ENCODE data around the gene OR11H1.
"Not testable (repeated sequence)": the region's sequence is repeated elsewhere in the genome, so short reads cannot be mapped to it uniquely, and the experiment has no call there.

OR11H1 gene

GRCh38 chr22:15527892-15528291 lies at the start of gene OR11H1:
TSS of gene OR11H1 (plus strand) at chr22:15528192. CDS start at chr22:15528192, 0 bp downstream.
- DNase-seq: not testable (repeated sequence)

- not testable (repeated sequence) for DNase-seq
These were observed 18.0 kb upstream of the OR11H1 start for GRCh38 chr22:15509967-15510366.

GRCh38 chr22:15515896-15516295 lies 12.1 kb upstream of the OR11H1 start:
- DNase-seq: not testable (repeated sequence)

- not testable (repeated sequence) for DNase-seq
These were observed 25.8 kb downstream of the OR11H1 start for GRCh38 chr22:15553767-15554166.

GRCh38 chr22:15563461-15563860 lies 35.5 kb downstream of the OR11H1 start:
- DNase-seq: not testable (repeated sequence)

GRCh38 chr22:15565063-15565462 lies 37.1 kb downstream of the OR11H1 start:
- not testable (repeated sequence) for DNase-seq
